ES-I3 (cell line): ENCODE results near the gene EPHB2.

Source experiments
- H3K36me3 ChIP-seq: 2 replicates; pipeline ENCODE4 v1.6.1; 2013; ENCODE audit warnings: mild to moderate bottlenecking, low read length, control low read depth, moderate library complexity; ENCODE audit not compliant: insufficient read depth
- H3K4me1 ChIP-seq: 2 replicates; pipeline ENCODE4 v1.6.1; 2013; ENCODE audit warnings: mild to moderate bottlenecking, control low read depth, low read length; ENCODE audit not compliant: insufficient read depth
- H3K9ac ChIP-seq: 2 replicates; pipeline ENCODE4 v1.6.1; 2013; ENCODE audit warnings: low read depth, mild to moderate bottlenecking, low read length, moderate library complexity
- H3K9me3 ChIP-seq: 2 replicates; pipeline ENCODE4 v1.6.1; 2013; ENCODE audit warnings: mild to moderate bottlenecking, low read length, moderate library complexity; ENCODE audit not compliant: control insufficient read depth, insufficient read depth

The EPHB2 gene

DNA sequence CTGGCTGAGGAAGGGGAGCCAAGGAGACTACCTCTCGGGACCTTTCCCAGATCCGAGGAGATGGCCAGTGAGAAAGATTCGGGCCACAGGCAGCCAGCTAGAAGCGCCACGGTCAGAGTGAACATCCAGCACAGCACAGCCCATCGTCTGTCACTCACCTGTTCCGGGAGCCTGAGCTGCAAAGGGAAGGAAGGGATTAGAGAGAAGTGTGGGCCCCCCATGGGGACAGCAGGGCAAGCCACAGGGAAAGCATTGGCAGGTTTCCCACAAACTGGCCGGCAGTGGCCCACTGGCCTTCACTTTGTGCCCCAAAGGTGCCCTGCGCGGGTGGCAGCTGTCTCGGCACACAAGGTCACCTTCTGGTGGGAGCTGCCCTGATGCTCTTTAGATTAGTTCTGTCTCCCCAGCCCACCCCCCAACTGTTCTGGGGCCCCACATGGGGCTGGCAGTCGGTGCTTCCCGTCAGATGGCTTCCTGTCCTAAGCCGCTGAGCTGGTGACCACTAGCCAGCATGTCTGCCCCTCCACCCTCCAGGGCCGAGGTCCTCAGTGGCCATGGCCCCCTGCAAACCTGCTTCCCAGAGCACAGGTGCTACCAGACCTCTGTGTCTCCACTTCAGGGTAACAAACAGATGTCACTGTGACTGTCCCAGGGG lies 205.3 kb downstream of the EPHB2 start:
- Histone ChIP-seq H3K4me1 (no peaks in the 10 kb centered on the region; the same call in 1 of the 2 replicates), H3K9me3 (no peaks in the 10 kb centered on the region), H3K9ac (no peak overlapping the region), H3K36me3 (no peaks in the 10 kb centered on the region; the same call in 1 of the 2 replicates)

DNA sequence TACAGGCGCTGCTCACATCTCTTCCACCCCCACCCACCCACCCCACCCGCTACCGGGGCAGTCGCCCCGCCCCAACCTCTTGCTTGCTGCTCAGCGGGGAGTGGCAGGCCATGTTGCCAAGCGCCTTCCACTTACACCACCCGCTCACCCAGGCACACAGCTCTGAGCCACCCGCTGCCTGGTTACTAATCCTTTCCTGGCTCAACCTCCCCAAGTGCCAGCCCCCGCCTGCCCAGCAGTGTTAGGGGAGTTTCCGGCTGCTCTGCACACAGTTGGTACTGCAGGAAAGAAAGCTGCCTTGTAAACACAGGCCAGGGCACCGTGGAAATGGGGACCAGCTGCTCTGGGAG lies 205.8 kb downstream of the EPHB2 start:
- no peak overlapping the region for H3K9ac ChIP-seq
- no peaks in the 10 kb centered on the region; the same call in 1 of the 2 replicates for H3K4me1 ChIP-seq

DNA sequence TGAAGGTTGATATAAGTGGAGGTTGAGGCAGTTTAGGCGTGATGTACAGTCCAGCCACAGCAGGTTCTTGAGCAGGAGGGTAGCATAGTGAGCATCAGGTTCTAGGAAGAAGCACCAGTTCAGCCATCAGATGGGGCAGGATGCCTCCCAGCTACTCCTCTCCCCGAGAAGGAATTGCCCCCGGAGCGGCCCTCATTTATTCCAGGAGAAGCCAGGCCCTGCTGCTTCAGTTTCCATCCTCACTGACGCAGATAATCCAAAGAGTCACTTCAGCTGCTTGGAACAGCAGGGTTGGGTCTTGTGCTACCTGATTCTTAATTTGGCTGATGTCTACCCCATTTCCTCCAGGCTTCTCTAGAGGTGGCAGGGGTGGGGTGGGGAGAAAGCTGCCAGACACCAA lies 207.3 kb downstream of the EPHB2 start:
- Histone ChIP-seq H3K9me3 (no peaks in the 10 kb centered on the region), H3K9ac (no peak overlapping the region), H3K36me3 (no peaks in the 10 kb centered on the region; the same call in 1 of the 2 replicates), H3K4me1 (no peaks in the 10 kb centered on the region; the same call in 1 of the 2 replicates)

More for the DNA sequence above, 205.8 kb downstream of the EPHB2 start:
- Histone ChIP-seq H3K9me3 (no peaks in the 10 kb centered on the region), H3K36me3 (no peaks in the 10 kb centered on the region; the same call in 1 of the 2 replicates)

DNA sequence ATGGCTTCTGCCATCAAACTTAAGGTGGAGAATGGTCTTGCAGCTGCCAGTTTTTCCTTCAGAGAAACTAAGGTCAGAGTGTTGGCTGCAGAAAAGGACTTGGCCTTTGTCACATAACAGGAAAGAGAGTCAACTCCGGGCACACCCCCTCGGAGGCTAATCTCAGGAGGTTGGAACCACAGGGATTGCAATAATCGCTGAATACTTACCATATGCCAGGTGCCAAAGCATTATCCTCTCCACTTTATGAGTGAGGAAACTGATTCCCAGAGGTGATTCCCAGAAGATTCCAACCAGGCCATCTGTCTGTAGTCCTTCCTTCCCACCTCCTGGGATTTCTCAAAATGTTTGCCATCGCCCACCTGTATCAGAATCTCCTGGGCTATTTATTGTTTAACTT lies 208.0 kb downstream of the EPHB2 start:
- no peaks in the 10 kb centered on the region for H3K9me3 ChIP-seq
- H3K4me1 ChIP-seq, result no peaks in the 10 kb centered on the region; the same call in 1 of the 2 replicates
- H3K36me3 ChIP-seq, result no peaks in the 10 kb centered on the region; the same call in 1 of the 2 replicates
- H3K9ac ChIP-seq, result no peak overlapping the region

DNA sequence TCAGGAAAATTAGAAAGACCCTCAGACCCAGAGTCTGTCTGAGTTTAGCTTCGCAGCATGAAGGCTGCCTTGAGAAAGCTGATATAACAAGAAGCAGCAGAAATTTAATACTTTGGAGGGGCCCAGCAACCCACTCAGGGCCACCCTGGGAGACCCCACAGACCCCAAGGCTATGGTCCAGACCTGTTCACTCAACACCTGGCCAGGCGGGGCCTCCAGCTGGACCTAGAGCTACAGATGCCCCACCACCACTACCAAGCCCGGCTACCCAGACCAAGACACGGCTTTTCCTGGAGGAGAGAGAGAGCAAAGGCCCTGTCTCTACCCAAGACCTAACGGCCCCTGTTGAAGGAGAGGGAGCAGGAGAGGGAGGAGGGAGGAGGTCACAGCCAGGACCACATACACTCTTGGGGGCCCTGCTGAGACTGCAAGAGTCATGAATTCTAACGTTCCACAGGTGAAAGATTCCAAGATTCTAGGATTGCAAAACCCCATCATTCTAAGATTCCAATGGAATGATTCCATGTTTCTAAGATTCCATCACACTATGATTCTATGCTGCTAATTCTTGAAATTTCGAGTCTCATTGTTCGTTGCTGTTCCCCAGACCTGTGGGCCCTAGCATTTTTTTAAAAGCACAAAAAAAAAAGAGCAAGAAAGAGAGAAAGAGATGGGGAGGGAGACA lies 208.8 kb downstream of the EPHB2 start:
- H3K4me1 ChIP-seq, result no peaks in the 10 kb centered on the region; the same call in 1 of the 2 replicates
- no peaks in the 10 kb centered on the region; the same call in 1 of the 2 replicates for H3K36me3 ChIP-seq
- no peak overlapping the region for H3K9ac ChIP-seq

DNA sequence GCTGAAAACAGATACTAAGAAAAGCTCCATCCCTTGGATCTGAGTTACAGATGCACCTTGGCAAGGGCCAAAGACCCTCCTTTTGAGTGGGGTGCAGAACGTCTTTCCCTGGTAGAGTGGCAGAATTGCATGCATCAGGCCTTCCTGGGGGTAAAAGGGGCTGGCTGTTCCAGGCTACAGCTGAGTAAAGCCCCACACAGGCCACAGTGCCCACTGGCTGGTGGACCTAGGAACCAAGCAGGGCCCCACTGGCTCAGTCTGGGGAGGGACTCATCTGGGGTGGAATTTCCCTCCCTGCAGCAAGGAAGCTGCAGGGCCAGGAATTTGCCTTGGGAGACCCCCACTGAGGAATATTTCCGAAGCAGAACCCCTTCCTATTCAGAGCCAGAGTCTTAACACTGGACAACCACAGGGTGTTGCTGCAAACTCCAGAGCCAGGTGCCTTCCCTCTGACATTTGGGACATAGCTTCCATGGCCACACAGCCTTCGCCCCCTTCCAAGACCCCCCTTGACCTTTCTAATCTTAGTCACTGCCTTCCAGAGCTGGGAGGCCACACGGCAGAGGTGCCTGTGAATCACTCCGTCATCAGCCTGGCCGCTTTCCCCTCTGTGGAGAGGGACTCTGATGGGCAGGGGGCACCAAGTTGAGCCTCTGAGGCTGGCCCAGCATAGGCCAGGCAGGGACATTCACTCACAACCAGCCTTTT lies 209.5 kb downstream of the EPHB2 start:
- H3K36me3 ChIP-seq, result no peaks in the 10 kb centered on the region
- no peaks in the 10 kb centered on the region for H3K9me3 ChIP-seq

More for the DNA sequence above, 208.8 kb downstream of the EPHB2 start:
- no peaks in the 10 kb centered on the region for H3K9me3 ChIP-seq

DNA sequence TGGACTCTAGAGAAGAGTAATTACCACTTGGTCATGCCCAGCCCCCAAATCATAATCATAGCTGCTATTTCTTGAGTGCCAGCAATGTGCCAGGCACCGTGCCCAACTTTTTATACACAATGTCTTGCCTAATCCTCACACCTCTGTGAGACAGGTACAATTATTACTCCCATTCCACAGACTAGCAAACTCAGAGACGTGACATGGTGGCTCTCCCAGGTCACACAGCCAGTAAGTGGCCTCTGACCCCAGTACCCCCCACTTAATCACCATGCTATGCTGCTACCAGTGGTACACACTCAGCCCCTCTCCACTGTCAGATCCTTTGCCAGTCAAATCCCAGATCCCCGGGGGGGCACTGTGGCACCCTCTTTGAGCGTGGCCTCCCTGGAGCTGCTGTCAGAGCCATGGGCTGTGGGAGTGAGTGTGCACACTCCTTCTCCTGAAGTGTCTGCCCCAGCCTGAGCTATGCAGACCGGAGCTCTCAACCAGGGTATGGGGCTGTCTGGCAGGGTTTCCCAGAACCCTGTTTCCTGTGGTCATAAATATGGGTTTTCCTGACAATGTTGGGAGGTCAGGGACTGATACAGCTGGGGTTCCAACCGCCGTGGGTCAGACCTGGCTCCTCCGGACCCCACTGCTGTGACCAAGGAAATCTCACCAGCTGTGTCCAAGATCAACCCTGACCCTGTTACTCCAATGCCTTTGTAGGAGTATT lies 210.3 kb downstream of the EPHB2 start:
- H3K36me3 ChIP-seq, result no peaks in the 10 kb centered on the region
- no peak overlapping the region for H3K9ac ChIP-seq
- no peaks in the 10 kb centered on the region for H3K9me3 ChIP-seq
- no peaks in the 10 kb centered on the region; the same call in 1 of the 2 replicates for H3K4me1 ChIP-seq

More for the DNA sequence above, 209.5 kb downstream of the EPHB2 start:
- Histone ChIP-seq H3K4me1 (no peaks in the 10 kb centered on the region; the same call in 1 of the 2 replicates), H3K9ac (no peak overlapping the region)

DNA sequence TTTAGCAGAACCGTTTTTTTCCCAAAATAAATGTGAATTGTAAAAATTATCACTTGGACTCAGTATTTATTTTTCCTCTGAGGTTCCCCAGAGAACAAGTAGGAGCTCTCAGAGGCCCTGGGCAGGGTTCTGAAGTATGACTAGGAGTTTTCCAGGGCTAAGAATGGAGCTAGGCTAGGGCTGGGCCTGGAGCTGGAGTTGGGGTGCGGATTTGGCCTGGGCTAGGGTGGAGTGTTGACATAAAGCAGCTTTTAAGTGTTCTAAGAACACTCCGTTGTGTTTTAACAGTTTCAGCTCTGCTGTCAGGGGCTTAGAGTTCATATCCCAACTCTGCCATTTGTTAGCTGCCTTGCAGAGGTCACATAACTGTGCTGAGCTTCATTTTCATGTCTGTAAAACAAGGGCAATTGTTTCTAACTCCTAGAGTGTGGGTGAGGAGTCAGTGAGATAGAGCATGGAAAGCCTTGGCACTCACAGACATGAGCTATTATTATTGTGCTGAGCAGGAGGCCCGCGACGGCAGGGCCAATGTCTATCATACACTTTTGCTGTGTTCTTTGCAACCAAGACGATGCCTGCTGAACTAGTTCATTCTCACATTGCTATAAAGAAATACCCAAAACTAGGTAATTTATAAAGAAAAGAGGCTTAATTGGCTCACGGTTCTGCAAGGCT lies 210.9 kb downstream of the EPHB2 start:
- no peaks in the 10 kb centered on the region for H3K9me3 ChIP-seq
- no peak overlapping the region for H3K9ac ChIP-seq
- no peaks in the 10 kb centered on the region; the same call in 1 of the 2 replicates for H3K4me1 ChIP-seq
- H3K36me3 ChIP-seq, result no peaks in the 10 kb centered on the region

DNA sequence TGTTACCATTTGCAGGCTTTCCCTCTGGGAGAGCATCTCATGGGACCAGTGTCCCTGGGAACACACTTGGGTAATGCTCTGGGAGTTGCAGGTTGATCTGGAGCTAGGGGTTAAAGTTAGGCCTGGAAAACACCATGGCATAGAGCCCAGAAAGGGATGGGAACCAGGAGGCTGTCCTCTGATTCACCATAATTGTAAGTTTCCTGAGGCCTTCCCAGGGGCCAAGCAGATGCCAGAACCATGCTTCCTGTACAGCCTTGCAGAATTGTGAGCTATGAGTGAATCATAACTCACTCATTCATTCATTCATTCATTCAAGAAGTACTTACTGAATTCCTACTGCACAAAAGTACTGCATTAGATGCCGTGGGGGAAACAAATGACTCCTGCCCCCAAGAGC lies 212.0 kb downstream of the EPHB2 start:
- H3K9me3 ChIP-seq, result no peaks in the 10 kb centered on the region
- no peaks in the 10 kb centered on the region; the same call in 1 of the 2 replicates for H3K4me1 ChIP-seq
- no peaks in the 10 kb centered on the region for H3K36me3 ChIP-seq
- no peak overlapping the region for H3K9ac ChIP-seq

DNA sequence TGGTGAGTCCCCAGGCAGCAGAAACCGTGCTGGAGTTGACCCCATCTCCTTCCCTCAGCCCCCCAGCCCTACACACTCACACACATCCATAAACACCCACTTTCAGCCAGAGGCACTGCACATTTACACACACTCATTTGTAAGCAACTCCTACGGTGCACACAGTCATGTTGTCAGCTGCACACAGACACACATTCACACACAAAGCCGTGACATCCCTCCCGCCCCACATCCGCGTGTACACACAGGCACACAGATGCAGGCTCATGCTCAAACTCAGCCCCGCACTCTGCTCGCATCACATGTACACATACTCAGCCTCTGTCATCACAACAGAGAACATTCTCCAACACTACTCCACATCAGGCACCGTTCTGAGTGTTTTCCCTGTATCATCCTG lies 214.5 kb downstream of the EPHB2 start:
- Histone ChIP-seq H3K9me3 (no peaks in the 10 kb centered on the region), H3K4me1 (no peaks in the 10 kb centered on the region; the same call in 1 of the 2 replicates), H3K36me3 (no peaks in the 10 kb centered on the region), H3K9ac (no peak overlapping the region)

DNA sequence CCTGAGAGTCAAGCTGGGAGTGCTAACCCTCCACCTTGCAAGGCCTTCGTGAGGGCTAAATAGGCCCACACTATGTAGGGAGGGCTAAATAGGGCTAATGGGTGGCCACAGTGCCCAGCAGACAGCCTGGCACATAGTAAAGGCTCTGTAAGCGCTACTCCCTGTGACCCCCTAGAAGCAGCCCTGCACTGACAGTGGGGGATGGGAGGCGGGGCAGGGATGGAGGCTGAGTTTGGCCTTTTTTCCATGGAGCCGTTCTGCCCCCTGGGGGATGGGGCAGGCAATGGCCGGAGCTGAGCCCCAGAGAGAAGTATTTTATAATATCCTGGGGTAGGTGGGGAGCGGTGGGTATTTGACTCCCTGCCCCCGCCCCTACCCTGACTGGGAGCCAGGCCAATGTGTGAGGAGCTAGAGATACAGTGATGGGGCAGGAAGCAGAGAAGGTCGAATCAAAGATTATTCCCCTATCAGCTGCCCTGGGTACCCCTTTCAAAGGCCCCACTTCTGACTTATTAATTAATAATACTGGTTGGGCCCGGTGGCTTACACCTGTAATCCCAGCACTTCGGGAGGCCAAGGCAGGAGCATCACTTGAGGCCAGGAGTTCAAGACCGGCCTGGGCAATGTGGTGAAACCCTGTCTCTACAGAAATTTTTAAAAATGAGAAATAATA lies 219.7 kb downstream of the EPHB2 start:
- no peaks in the 10 kb centered on the region for H3K36me3 ChIP-seq
- H3K4me1 ChIP-seq, result no peaks in the 10 kb centered on the region
- no peaks in the 10 kb centered on the region for H3K9me3 ChIP-seq
- no peak overlapping the region for H3K9ac ChIP-seq

DNA sequence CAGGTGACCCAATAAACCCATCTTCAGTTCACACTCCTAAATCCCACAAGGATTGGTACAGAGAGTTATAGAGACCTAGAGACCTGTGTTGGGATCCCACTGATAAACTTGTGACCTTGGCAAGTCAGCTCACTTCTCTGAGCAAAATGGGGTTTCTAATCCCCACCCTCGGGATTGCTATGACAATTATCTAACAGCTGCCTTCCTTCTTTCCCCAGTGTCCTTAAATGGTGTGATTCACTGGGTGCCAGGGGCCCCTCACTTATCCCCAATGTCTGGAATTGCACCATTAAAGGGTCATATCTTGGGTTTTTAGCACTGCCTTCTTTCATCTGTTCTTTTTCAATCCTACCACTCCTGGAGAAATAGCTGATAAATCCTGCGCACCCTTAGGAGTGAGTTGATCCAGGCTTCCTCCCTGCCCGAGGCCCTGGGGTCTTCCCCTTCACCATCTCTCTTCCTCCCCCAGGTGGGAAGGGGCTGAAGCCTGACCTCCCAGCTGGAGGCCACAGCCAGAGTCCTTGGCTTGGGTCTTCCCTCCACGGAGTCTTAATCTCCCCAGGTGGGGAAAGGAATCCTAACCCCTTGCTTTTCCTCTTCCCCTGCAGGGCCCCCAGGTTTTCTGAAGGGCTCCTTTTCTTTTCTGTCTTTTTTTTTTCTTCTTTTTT lies 222.3 kb downstream of the EPHB2 start:
- H3K36me3 ChIP-seq, result no peaks in the 10 kb centered on the region
- no peaks in the 10 kb centered on the region for H3K4me1 ChIP-seq
- H3K9ac ChIP-seq, result no peak overlapping the region
- no peaks in the 10 kb centered on the region; the same call in 1 of the 2 replicates for H3K9me3 ChIP-seq

DNA sequence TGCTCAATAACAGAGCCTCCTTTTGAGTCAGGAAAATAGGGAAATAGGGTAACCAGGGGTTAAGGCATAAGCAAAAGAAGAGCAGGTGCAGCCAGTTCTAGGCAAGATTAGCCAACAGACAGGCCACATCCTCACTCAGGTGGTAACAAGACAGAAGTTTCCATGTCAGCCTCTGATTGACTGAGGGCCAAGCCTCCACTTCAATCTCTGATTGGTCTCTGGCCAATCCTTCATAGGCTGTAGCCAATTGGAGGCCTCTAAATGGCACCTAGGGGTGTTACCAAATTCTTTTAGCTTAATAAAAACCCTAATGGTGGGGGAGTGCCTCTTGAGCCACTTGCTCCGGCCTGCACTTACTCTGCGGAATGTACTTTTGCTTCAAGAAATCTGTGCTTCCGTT lies 224.8 kb downstream of the EPHB2 start:
- H3K36me3 ChIP-seq, result no peaks in the 10 kb centered on the region
- no peaks in the 10 kb centered on the region; the same call in 1 of the 2 replicates for H3K9me3 ChIP-seq
- no peak overlapping the region for H3K9ac ChIP-seq
- no peaks in the 10 kb centered on the region for H3K4me1 ChIP-seq
